Spinal cord (tissue), 10 donors: ENCODE data around the gene MAML2. TPM values are rescaled to one million over a fixed set of nuclear protein-coding genes. Genes with fewer than 3 reads are reported as not detected.

Experiments
- DNase-seq, 6 donors: peaks; one replicate each; pipeline versions ENCODE4 v3.0.0 to v3.0.0-alpha.2; 2013 to 2015; ENCODE audit warnings: low spot score in 6 of 6, low read depth in 4 of 6
- H3K27ac ChIP-seq: one replicate; pipeline ENCODE4 v1.5.1; 2013; ENCODE audit warnings: low read depth, low read length, control low read depth
- H3K27me3 ChIP-seq: one replicate; pipeline ENCODE4 v1.6.1; 2013; ENCODE audit warnings: low read length; ENCODE audit not compliant: control insufficient read depth, insufficient read depth
- H3K36me3 ChIP-seq: one replicate; pipeline ENCODE4 v1.6.1; 2013; ENCODE audit warnings: low read length; ENCODE audit not compliant: control insufficient read depth, insufficient read depth
- H3K4me1 ChIP-seq: one replicate; pipeline ENCODE4 v1.6.1; 2013; ENCODE audit warnings: low read length; ENCODE audit not compliant: control insufficient read depth, insufficient read depth
- H3K4me3 ChIP-seq: one replicate; pipeline ENCODE4 v1.5.1; 2013; ENCODE audit warnings: low read depth, low read length, control low read depth
- H3K9me3 ChIP-seq: one replicate; pipeline ENCODE4 v1.6.1; 2013; ENCODE audit warnings: low read length; ENCODE audit not compliant: control insufficient read depth, insufficient read depth
- WGBS: methylation state at CpG from one replicate; pipeline ENCODE4 v1.1.5; 2013; ENCODE audit warnings: missing lambda C conversion rate; ENCODE audit not compliant: insufficient coverage; 5-methylcytosine and 5-hydroxymethylcytosine counted together
- polyA plus RNA-seq, 2 donors: library from polyadenylated mRNA; unstranded; fragments of 120-200 nt; gene quantifications; one replicate each; pipeline ENCODE4 v1.2.1, GENCODE V29; 2013; ENCODE audit not compliant: insufficient read length in 2 of 2
- total RNA-seq, 2 donors: library from RNA; depleted of rRNA in 1 of 2; stranded (reverse); fragments of 120-200 nt in 1 of 2; fragments of >200 nt in 1 of 2; gene quantifications; one replicate each; pipeline versions ENCODE4 v1.2.3 to v1.2.4, GENCODE V29; 2013 to 2014
- donor health status: healthy.

MAML2 gene
- total and polyA plus RNA-seq, 4 donors, result 16.7 to 25.5 (median 18.7) TPM

- no peaks in the 10 kb centered on the region for H3K9me3 ChIP-seq
- WGBS, result no CpG with 5 or more reads among the region's 4 CpGs
- no peak overlapping the region for H3K4me3 ChIP-seq
- H3K4me1 ChIP-seq, result peaks cover 7% of the 10 kb centered on the region
- H3K27me3 ChIP-seq, result no peaks in the 10 kb centered on the region
- no peaks in the 10 kb centered on the region for H3K36me3 ChIP-seq
- no peak for DNase-seq
- no peak overlapping the region for H3K27ac ChIP-seq
Measured at GRCh38 chr11:96110302-96110701, 232.7 kb downstream of the MAML2 start.

- WGBS, result 97% methylated on average over 4 of the region's 5 CpGs
- no peak for DNase-seq
- Histone ChIP-seq H3K4me1 (peaks cover 7% of the 10 kb centered on the region), H3K9me3 (no peaks in the 10 kb centered on the region), H3K36me3 (no peaks in the 10 kb centered on the region), H3K4me3 (no peak overlapping the region), H3K27me3 (no peaks in the 10 kb centered on the region), H3K27ac (no peak overlapping the region)
Measured at GRCh38 chr11:96109331-96110030, 233.5 kb downstream of the MAML2 start.

DNA sequence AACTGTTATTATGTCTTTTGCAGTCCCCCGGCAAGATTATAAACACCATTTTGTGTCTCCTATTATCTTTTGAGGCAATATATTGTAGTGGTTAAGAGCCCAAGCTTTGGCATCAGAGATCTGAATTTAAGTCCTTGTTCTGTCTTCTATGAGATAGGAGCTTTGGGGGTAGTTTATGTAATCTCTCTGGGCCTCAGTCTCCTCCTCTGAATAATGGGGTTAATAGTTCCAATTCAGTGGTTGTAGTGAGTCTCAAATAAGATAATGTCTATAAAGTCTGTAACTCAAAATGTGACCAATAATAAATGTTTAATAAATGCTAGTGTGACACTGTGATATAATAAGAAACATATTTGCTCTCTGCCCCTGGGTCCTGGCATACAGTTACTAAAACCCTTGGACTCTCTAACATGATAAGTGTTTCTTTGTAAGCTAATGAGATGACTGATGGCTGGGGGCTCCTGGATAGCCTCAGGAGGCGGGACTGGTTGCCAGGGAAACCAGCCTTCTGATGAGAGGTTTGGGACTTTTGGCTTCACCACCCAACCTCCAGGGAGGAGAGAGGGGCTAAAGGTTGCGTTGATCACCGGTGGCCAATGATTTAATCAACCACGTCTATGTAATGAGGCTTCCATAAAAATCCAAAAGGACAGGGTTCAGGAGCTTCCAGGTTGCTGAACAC lies 235.7 kb downstream of the MAML2 start:
- peaks cover 7% of the 10 kb centered on the region for H3K4me1 ChIP-seq

DNA sequence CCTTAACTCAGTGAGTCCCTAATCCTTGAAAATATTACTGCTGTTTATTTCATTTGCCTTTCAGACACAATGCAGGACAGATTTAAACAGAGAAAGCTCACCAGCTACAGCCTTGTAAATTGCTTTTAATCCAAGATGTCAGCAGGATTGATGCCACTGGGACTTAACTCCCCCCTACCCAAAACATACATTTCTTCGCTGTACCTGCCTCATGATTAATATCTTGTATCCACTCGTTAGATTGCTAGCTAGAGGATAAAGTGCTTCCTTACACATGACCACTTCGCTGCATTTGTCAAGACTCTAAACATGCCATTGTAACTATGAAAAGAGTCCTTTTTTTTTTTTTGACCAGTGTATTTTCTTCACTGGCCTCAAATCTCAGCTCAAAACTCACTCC lies 236.3 kb downstream of the MAML2 start:
- WGBS, result no CpG with 5 or more reads among the region's 3 CpGs
- Histone ChIP-seq H3K27ac (peak overlapping the region; percentile 26), H3K4me1 (peaks cover 4% of the 10 kb centered on the region), H3K9me3 (no peaks in the 10 kb centered on the region), H3K4me3 (no peak overlapping the region), H3K27me3 (no peaks in the 10 kb centered on the region), H3K36me3 (no peaks in the 10 kb centered on the region)
- peak in 1 of 6 donors; percentile 53 for DNase-seq

More for the DNA sequence above, 235.7 kb downstream of the MAML2 start:
- no peak for DNase-seq
- Histone ChIP-seq H3K27me3 (no peaks in the 10 kb centered on the region), H3K36me3 (no peaks in the 10 kb centered on the region), H3K9me3 (no peaks in the 10 kb centered on the region), H3K4me3 (no peak overlapping the region), H3K27ac (no peak overlapping the region)
- 71% methylated on average over 1 of the region's 5 CpGs for WGBS

DNA sequence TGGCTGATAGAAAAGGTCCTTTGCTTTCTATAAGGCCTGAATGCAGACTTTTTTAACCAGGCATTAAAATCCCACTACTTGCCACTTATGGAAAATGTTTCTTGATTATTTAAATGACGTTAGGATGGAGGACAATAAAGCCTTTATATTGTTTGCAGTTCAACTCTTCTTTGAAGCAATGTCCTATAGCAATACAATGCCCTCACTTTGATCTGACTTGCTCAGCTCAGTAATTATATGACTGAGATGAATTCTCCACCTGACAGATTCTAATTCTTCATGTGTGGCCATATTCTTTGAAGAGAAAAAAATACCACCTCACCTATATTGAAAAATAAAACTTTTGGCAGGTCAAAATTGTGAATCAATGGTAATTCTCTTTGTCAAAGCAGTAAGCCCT lies 237.1 kb downstream of the MAML2 start:
- DNase-seq, result no peak
- no peaks in the 10 kb centered on the region for H3K27me3 ChIP-seq
- no CpG with 5 or more reads among the region's 1 CpG for WGBS
- H3K4me3 ChIP-seq, result no peak overlapping the region
- H3K36me3 ChIP-seq, result no peaks in the 10 kb centered on the region
- peaks cover 4% of the 10 kb centered on the region for H3K4me1 ChIP-seq
- H3K27ac ChIP-seq, result peak overlapping the region; percentile 26
- H3K9me3 ChIP-seq, result no peaks in the 10 kb centered on the region

GRCh38 chr11:96105197-96105895 lies 237.6 kb downstream of the MAML2 start:
- Histone ChIP-seq H3K27ac (no peak overlapping the region), H3K4me3 (no peak overlapping the region), H3K4me1 (peaks cover 4% of the 10 kb centered on the region), H3K36me3 (no peaks in the 10 kb centered on the region), H3K9me3 (no peaks in the 10 kb centered on the region), H3K27me3 (no peaks in the 10 kb centered on the region)
- no CpG with 5 or more reads among the region's 1 CpG for WGBS
- no peak for DNase-seq

- Histone ChIP-seq H3K36me3 (no peaks in the 10 kb centered on the region), H3K9me3 (no peaks in the 10 kb centered on the region), H3K27ac (no peak overlapping the region), H3K4me3 (no peak overlapping the region), H3K27me3 (no peaks in the 10 kb centered on the region), H3K4me1 (peaks cover 4% of the 10 kb centered on the region)
- no peak for DNase-seq
- 60% methylated on average over 1 of the region's 1 CpG for WGBS
Measured at GRCh38 chr11:96104496-96104895, 238.5 kb downstream of the MAML2 start.

DNA sequence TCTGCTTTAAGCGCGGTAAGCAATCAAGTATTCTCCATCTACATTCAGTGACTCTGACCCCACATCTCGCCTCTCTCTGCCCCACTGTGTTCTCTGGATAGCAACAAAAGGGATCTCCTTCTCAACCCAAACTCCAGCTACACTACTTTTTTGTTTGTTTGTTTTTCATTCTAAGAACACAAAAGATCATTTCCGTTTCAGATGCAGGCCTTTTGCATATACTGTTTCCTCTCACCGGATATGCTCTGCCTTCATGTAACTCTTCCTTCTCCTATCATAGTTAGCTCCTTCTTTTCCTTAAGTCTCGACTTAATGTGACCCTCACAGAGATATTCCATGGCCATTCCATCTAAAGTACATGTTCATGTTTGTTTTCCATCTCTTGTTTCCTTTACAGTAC lies 239.3 kb downstream of the MAML2 start:
- no peaks in the 10 kb centered on the region for H3K27me3 ChIP-seq

DNA sequence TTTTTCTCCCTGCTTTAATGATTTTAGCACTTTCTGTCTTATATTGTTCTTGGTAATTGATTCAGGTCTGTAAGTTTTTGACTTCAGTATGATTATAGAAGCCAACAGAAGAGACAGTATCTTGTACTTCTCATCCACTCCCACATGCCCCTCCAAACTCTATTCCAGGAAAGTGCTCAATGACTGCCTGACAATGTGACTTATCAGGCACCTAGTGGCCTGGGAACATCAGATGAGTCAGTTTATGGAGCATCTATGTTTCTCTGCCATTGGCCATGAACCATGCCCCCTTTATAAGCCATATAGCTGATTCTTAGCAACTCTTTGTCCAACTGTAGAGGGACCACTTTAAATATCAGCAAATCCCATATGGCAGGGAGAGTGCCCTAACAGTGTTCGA lies 239.9 kb downstream of the MAML2 start:
- DNase-seq, result no peak
- Histone ChIP-seq H3K27ac (peak overlapping the region; percentile 42), H3K4me3 (no peak overlapping the region), H3K36me3 (no peaks in the 10 kb centered on the region), H3K9me3 (no peaks in the 10 kb centered on the region), H3K27me3 (no peaks in the 10 kb centered on the region), H3K4me1 (peaks cover 8% of the 10 kb centered on the region)
- no CpG with 5 or more reads among the region's 1 CpG for WGBS

More for the DNA sequence above, 239.3 kb downstream of the MAML2 start:
- Histone ChIP-seq H3K36me3 (no peaks in the 10 kb centered on the region), H3K4me3 (no peak overlapping the region), H3K4me1 (peaks cover 4% of the 10 kb centered on the region), H3K9me3 (no peaks in the 10 kb centered on the region), H3K27ac (no peak overlapping the region)
- 86% methylated on average over 6 of the region's 6 CpGs for whole genome bisulfite sequencing
- DNase-seq, result no peak
